Measurements from ENCODE around the gene HTR3A. TPM values are rescaled to one million over a fixed set of nuclear protein-coding genes. Genes with fewer than 3 reads are reported as not detected.
"Not testable (repeated sequence)": the region's sequence is repeated elsewhere in the genome, so short reads cannot be mapped to it uniquely, and the experiment has no call there.

Gene HTR3A
- not detected in 2 replicates for total RNA-seq
- not detected for polyA plus RNA-seq (2012)

- DNase-seq (ENCODE audit: low read depth): peak; percentile 69
Measured at GRCh38 chr11:113974741-113975470, at the start of gene HTR3A. Gene HTR3A (plus strand): TSS chr11:113975108. CDS start chr11:113975326, 218 bp downstream.

GRCh38 chr11:113926273-113927197 is 48.4 kb upstream of the HTR3A start:
- DNase-seq (ENCODE audit: low read depth): no peak

- DNase-seq (ENCODE audit: low read depth): no peak
Measured at GRCh38 chr11:113928311-113928710, 46.6 kb upstream of the HTR3A start.

- no peak for DNase-seq (ENCODE audit: low read depth)
Measured at GRCh38 chr11:113932788-113933187, 42.1 kb upstream of the HTR3A start.

GRCh38 chr11:113934193-113934592 is 40.7 kb upstream of the HTR3A start:
- not testable (repeated sequence) for DNase-seq (ENCODE audit: low read depth)

- no peak for DNase-seq (ENCODE audit: low read depth)
Measured at GRCh38 chr11:113934761-113935160, 40.1 kb upstream of the HTR3A start.

GRCh38 chr11:113935858-113936257 is 39.0 kb upstream of the HTR3A start:
- DNase-seq (ENCODE audit: low read depth): no peak

GRCh38 chr11:113937918-113938317 is 37.0 kb upstream of the HTR3A start:
- no peak for DNase-seq (ENCODE audit: low read depth)

GRCh38 chr11:113942256-113942655 is 32.7 kb upstream of the HTR3A start:
- DNase-seq (ENCODE audit: low read depth): no peak

GRCh38 chr11:113946162-113946561 is 28.7 kb upstream of the HTR3A start:
- DNase-seq (ENCODE audit: low read depth): not testable (repeated sequence)

- DNase-seq (ENCODE audit: low read depth): no peak
Measured at GRCh38 chr11:113947994-113948393, 26.9 kb upstream of the HTR3A start.

- no peak for DNase-seq (ENCODE audit: low read depth)
Measured at GRCh38 chr11:113949891-113950290, 25.0 kb upstream of the HTR3A start.

GRCh38 chr11:113951537-113951936 is 23.4 kb upstream of the HTR3A start:
- DNase-seq (ENCODE audit: low read depth): no peak

- no peak for DNase-seq (ENCODE audit: low read depth)
Measured at GRCh38 chr11:113952070-113952469, 22.8 kb upstream of the HTR3A start.

GRCh38 chr11:113952588-113952987 is 22.3 kb upstream of the HTR3A start:
- DNase-seq (ENCODE audit: low read depth): no peak

- DNase-seq (ENCODE audit: low read depth): no peak
Measured at GRCh38 chr11:113954235-113954634, 20.7 kb upstream of the HTR3A start.

GRCh38 chr11:113956986-113957385 is 17.9 kb upstream of the HTR3A start:
- no peak for DNase-seq (ENCODE audit: low read depth)

GRCh38 chr11:113960702-113961330 is 14.1 kb upstream of the HTR3A start:
- DNase-seq (ENCODE audit: low read depth): no peak

GRCh38 chr11:113967361-113967760 is 7.5 kb upstream of the HTR3A start:
- DNase-seq (ENCODE audit: low read depth): no peak

GRCh38 chr11:113971506-113972195 is 3.3 kb upstream of the HTR3A start:
- DNase-seq (ENCODE audit: low read depth): no peak

- DNase-seq (ENCODE audit: low read depth): no peak
Measured at GRCh38 chr11:113977071-113977490, 2.2 kb downstream of the HTR3A start.

Data from myocyte (in vitro differentiated cells).